Effector CD4-positive, alpha-beta T cell (primary cell): ENCODE measurements around the gene CDO1.

Experiments
- DNase-seq: peaks from one replicate; pipeline ENCODE4 v3.0.0-alpha.2; 2020

Gene CDO1

DNA sequence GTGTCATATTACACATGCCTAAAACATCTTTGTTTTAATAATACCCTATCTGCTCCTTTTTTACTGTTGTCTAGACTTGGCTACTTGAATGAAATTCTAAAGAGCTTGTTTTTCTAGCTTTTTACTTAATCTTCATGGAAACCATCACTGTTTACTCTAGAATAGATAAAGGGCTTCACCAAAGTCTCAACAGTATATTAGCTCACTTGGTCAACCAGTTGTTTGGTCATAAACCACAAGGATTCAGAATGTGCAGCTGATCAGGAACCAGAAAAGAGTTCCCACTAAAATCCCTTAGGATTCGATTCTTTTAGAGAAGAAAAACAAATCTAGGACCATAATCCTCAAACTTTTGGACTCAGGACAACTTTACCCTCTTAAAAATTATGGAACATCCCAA lies 38.0 kb downstream of the CDO1 start:
- DNase-seq = no peak

DNA sequence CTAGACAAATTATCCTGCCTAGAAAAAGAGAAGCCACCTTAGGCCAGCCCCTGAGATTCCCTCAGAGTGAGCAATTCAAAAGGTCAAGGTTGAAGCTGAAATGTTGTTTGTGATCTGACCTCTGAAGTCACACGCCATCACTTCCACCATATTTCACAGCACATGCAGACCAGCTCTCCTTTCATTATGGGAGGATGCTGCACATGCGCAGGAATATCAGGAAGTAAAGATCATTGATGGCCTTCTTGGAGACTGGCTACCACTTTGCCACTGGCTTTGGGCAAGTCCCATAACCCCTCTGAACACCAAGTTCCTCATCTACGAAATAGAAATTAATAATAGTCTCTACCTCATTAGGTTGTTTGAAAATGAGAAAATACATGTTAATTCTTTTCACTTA lies 39.5 kb downstream of the CDO1 start:
- DNase-seq = no peak

DNA sequence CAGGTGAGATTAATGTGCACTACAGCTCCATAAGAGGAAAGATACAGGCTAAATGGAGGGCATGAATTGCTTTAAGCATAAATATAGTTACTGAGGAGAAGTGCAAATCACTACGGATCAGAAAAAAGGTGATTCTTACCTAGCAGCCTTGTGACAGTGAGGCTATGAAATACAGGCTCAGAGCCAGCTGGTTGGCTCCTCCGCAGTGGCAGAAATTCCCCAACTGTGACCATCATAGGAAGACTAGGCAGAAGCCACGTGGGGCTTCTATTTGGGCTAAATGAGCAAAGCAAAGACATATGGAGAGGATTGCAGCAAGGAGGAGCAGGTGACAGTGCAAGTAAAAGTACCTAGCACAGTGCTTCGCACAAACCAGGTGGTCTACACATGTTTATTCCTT lies 40.5 kb downstream of the CDO1 start:
- no peak for DNase-seq

DNA sequence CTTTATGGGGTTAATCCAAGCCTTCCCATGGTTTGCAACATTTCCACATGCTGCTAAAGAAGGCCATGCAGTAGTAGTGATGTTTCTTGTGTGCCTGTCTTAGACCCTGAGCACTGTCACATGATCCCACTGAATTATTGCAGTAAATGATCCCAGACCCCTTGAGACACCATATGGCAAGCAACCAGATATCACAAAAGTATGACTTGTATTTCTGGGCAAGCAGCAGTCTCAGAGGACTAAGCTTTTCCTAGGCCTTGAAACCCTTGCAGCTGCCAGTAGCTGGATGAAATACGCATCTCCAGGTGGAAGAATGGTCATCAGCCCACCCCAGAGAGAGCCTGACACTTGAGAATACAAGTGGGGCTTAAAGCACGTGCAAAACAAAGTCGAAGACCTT lies 41.8 kb downstream of the CDO1 start:
- DNase-seq = no peak

DNA sequence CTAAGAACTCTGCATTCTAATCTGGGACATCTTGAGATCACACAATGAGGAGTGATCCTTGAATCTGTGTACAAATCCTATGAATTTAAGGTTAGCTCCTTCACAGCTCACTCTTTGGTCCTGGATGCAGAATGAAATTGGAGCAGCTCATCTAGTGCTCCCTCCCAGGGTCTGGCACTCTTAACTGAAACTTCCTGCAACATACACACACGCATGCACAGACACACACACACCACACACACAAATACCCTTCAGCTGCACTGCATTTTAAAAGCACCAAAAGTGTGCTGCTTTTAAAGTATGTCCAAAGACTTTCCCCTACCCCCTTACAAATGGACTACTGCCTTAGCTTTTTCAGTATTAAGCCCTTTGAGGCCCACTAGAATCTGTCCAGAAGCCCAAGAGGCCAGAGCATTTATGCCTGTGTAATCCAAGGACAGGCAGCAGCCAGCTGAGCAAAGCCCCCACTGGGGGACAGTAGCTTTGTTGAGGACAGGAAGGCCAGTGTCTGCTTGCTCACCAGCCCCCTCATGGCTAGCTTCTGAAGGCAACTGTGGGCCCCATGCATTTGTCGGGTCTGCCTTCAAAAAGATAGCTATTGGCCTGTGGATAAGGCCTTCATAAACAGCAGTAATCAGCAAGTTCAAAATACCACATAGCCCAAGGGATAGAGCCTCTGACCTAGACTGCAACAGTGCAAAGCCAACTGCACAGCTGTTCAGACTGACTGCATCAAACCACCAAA lies 43.6 kb downstream of the CDO1 start:
- no peak for DNase-seq

DNA sequence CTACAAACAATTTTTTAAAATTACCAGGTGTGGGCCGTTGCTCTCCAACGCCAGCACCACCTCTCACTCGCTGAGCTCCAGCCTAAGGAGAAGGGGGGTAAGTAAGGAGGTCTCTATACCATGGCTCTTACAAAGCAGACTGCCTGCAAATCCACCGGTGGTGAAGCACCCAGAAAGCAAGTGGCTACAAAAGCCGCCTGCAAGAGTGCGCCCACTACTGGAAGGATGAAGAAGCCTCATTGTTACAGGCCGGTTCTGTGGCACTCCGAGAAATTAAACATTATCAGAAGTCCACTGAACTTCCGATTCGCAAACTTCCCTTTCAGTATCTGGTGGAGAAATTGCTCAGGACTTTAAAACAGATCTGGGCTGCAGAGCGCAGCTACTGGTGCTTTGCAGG lies 46.0 kb downstream of the CDO1 start:
- no peak for DNase-seq

DNA sequence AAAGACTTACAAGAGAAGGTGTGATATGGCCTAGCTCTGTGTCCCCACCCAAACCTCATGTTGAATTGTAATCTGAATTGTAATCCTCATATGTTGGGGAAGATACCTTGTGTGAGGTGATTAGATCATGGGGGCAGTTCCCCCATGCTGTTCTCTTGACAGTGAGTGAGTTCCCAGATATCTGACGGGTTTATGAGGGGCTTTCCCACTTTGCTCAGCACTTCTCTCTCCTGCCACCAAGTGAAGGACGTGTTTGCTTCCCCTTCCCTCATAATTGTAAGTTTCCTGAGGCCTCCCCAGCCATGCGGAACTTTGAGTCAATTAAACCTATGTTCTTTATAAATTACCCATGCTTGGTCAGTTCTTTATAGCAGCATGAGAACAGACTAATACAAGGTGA lies 49.0 kb downstream of the CDO1 start:
- DNase-seq = no peak

DNA sequence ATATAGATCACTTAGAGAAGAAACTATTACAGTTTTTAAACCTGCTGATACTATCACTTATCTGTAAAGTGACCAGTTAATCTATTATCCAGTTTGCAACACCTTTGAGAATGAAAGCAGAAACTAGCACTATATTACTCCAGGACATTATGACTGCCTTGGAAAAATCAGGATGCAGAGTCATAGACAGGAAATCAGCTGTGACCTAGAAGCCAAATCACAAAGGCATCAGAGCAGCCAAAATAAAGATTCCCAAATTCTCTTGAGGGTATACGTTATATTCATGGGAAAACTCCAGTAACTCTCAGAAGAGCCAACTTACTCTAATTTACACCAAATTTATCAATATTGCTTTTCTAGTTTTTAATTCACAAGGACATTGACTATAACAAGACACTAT lies 49.9 kb downstream of the CDO1 start:
- no peak for DNase-seq

DNA sequence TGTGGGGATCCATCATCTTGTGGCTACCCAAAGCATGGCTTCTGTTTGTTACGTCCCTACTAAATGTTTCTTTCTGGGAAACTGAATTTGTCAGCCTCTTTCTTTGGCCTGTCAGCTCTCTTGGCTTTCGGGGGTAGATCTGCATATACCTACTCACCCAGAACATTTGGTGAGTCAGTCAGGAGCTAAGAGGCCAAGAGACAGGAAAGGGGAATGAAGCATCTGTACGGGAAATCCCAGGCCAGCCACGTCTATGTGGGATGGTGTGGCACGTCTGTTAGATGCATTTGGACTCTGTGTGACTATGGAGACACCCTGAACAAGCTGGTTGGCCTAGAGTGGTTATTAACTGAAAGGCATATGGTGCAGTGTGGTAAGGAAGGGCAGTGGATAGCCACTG lies 58.1 kb downstream of the CDO1 start:
- DNase-seq = no peak

DNA sequence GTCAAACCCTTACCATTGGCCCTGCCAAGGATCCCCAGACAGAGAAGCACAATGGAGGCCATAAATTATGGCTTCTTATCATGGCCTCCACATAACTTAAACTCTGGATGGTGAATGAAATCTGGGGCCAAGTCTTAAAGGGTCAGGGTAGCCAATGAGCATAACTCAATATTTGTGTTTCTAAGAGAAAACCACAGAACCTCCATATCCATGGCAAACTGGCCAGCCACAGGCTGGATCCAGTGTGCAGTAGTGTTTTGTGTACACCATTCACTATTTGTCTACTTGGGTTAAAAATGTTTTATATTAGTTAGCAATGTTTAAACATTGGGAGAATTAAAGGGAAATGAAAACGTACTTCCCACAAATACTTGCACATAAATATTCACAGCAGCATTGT lies 60.8 kb downstream of the CDO1 start:
- DNase-seq = no peak
